Measurements from ENCODE around the gene CBLB.

CBLB gene

GRCh38 chr3:105868742-105869530, at the start of gene CBLB:
Gene CBLB, minus strand, starts transcription at chr3:105869012. Its CDS starts 1,435 bp downstream, at chr3:105867577.
- peak; percentile 70 for DNase-seq (ENCODE audit: low read depth)

GRCh38 chr3:105916767-105917166, 48.0 kb upstream of the CBLB start:
- no peak for DNase-seq (ENCODE audit: low read depth)

GRCh38 chr3:105915524-105915923, 46.7 kb upstream of the CBLB start:
- no peak for DNase-seq (ENCODE audit: low read depth)

GRCh38 chr3:105913616-105914015, 44.8 kb upstream of the CBLB start:
- no peak for DNase-seq (ENCODE audit: low read depth)

- no peak for DNase-seq (ENCODE audit: low read depth)
Observed at GRCh38 chr3:105912891-105913290, 44.1 kb upstream of the CBLB start.

- no peak for DNase-seq (ENCODE audit: low read depth)
Observed at GRCh38 chr3:105911496-105911895, 42.7 kb upstream of the CBLB start.

GRCh38 chr3:105907777-105908176, 39.0 kb upstream of the CBLB start:
- DNase-seq (ENCODE audit: low read depth): no peak

GRCh38 chr3:105906836-105907235, 38.0 kb upstream of the CBLB start:
- no peak for DNase-seq (ENCODE audit: low read depth)

- no peak for DNase-seq (ENCODE audit: low read depth)
Observed at GRCh38 chr3:105906345-105906744, 37.5 kb upstream of the CBLB start.

GRCh38 chr3:105905328-105905727, 36.5 kb upstream of the CBLB start:
- DNase-seq (ENCODE audit: low read depth): no peak

GRCh38 chr3:105904678-105905284, 36.0 kb upstream of the CBLB start:
- DNase-seq (ENCODE audit: low read depth): no peak

- no peak for DNase-seq (ENCODE audit: low read depth)
Observed at GRCh38 chr3:105904251-105904650, 35.4 kb upstream of the CBLB start.

- DNase-seq (ENCODE audit: low read depth): no peak
Observed at GRCh38 chr3:105899516-105899915, 30.7 kb upstream of the CBLB start.

GRCh38 chr3:105891101-105891500, 22.3 kb upstream of the CBLB start:
- no peak for DNase-seq (ENCODE audit: low read depth)

GRCh38 chr3:105888621-105889579, 20.1 kb upstream of the CBLB start:
- DNase-seq (ENCODE audit: low read depth): no peak

- no peak for DNase-seq (ENCODE audit: low read depth)
Observed at GRCh38 chr3:105885256-105885655, 16.4 kb upstream of the CBLB start.

- no peak for DNase-seq (ENCODE audit: low read depth)
Observed at GRCh38 chr3:105883798-105884377, 15.1 kb upstream of the CBLB start.

GRCh38 chr3:105880681-105881290, 12.0 kb upstream of the CBLB start:
- no peak for DNase-seq (ENCODE audit: low read depth)

- DNase-seq (ENCODE audit: low read depth): no peak
Observed at GRCh38 chr3:105878061-105878460, 9.2 kb upstream of the CBLB start.

- DNase-seq (ENCODE audit: low read depth): no peak
Observed at GRCh38 chr3:105877336-105877910, 8.6 kb upstream of the CBLB start.

- no peak for DNase-seq (ENCODE audit: low read depth)
Observed at GRCh38 chr3:105876780-105877327, 8.0 kb upstream of the CBLB start.

Data from activated T-cell treated with anti-CD3 and anti-CD28 coated beads for 1 hour (primary cell).